Endothelial cell of umbilical vein (primary cell): Measurements from ENCODE around the gene CHIT1. TPM values are rescaled to one million over a fixed set of nuclear protein-coding genes. Genes with fewer than 3 reads are reported as not detected.

Source experiments
- BruUV-seq: library from RNA; stranded (reverse); fragments of 400-500 nt; replicated peaks from 2 replicates; lab custom pipeline; 2021; lab: Mats Ljungman, UMichigan
- CTCF ChIA-PET: fragments of 300-600, 350-600 bp; sonication (Branson Sonifier 250); formaldehyde crosslinking; loops from one replicate; lab custom pipeline; 2021; ENCODE audit warnings: antibody characterized with exemption, inconsistent platforms; lab: Charles Lee
- POLR2A ChIA-PET: fragments of 300-600, 350-600 bp; sonication (Branson Sonifier 250); formaldehyde crosslinking; loops from one replicate; lab custom pipeline; 2021; ENCODE audit warnings: antibody characterized with exemption, inconsistent platforms; lab: Charles Lee
- DNase-seq: peaks from one replicate; pipeline ENCODE4 v3.0.0-alpha.2; 2011; ENCODE audit warnings: low read depth, low spot score
- FAIRE-seq: peaks from 2 replicates; lab custom pipeline; 2011; peaks lifted over from hg19 to GRCh38; lab: Jason Lieb, UNC
- H2AFZ ChIP-seq: 2 replicates; pipeline ENCODE4 v1.6.0; 2012; ENCODE audit warnings: low read depth, low read length, control low read depth, inconsistent platforms
- H3K27ac ChIP-seq: 2 replicates; pipeline ENCODE4 v1.5.1; 2011; ENCODE audit warnings: low read depth, mild to moderate bottlenecking, control low read depth, low read length, moderate library complexity; ENCODE audit not compliant: insufficient read depth
- H3K27me3 ChIP-seq, 2 experiments: 2 replicates each; pipeline versions ENCODE4 v1.6.0 to v1.6.1; 2011; ENCODE audit warnings: low read length in 2 of 2, mixed read lengths in 1 of 2; ENCODE audit not compliant: control insufficient read depth in 2 of 2, insufficient read depth in 2 of 2
- H3K36me3 ChIP-seq, 2 experiments: 2 replicates in 1 of 2; 3 replicates in 1 of 2; pipeline ENCODE4 v1.5.1; 2011; ENCODE audit warnings: low read length in 2 of 2, mild to moderate bottlenecking in 1 of 2, moderate library complexity in 1 of 2; ENCODE audit not compliant: control insufficient read depth in 2 of 2, insufficient read depth in 2 of 2; ENCODE audit errors: extremely low read depth in 1 of 2
- H3K4me1 ChIP-seq: 3 replicates; pipeline ENCODE4 v1.5.1; 2011; ENCODE audit warnings: mild to moderate bottlenecking, low read length; ENCODE audit not compliant: control insufficient read depth, insufficient read depth; ENCODE audit errors: extremely low read depth
- H3K4me2 ChIP-seq: 2 replicates; pipeline ENCODE4 v1.6.1; 2011; ENCODE audit warnings: low read length, control low read depth, mixed read lengths; ENCODE audit not compliant: insufficient read depth
- H3K4me3 ChIP-seq, 3 experiments: fragments of 200-600 bp in 1 of 3; sonication (generic), shearing (Covaris generic) in 1 of 3; replicated peaks in 1 of 3; 2 replicates each; pipeline ENCODE4 v1.5.1; 2011 to 2016; ENCODE audit warnings: control low read depth in 3 of 3, low read length in 3 of 3, mild to moderate bottlenecking in 2 of 3, inconsistent platforms in 1 of 3, low read depth in 1 of 3, moderate library complexity in 1 of 3; ENCODE audit not compliant: insufficient read depth in 1 of 3
- H3K79me2 ChIP-seq: 2 replicates; pipeline ENCODE4 v1.6.0; 2012; ENCODE audit warnings: low read length, inconsistent platforms; ENCODE audit not compliant: control insufficient read depth, insufficient read depth
- H3K9ac ChIP-seq: replicated peaks from 2 replicates; pipeline ENCODE3; 2011; ENCODE audit warnings: low read length, control low read depth; ENCODE audit not compliant: insufficient read depth; ENCODE audit errors: extremely low read depth
- H3K9me1 ChIP-seq: replicated peaks from 3 replicates; pipeline ENCODE4 v1.6.0; 2011; ENCODE audit warnings: mild to moderate bottlenecking, low read length; ENCODE audit not compliant: control insufficient read depth, insufficient read depth; ENCODE audit errors: extremely low read depth
- H3K9me3 ChIP-seq: replicated peaks from 2 replicates; pipeline ENCODE4 v1.5.1; 2012; ENCODE audit warnings: low read length, inconsistent platforms; ENCODE audit not compliant: control insufficient read depth, insufficient read depth
- H4K20me1 ChIP-seq: replicated peaks from 2 replicates; pipeline ENCODE3; 2011; ENCODE audit warnings: mild to moderate bottlenecking, low read length; ENCODE audit not compliant: control insufficient read depth, insufficient read depth; ENCODE audit errors: extremely low read depth
- CTCF ChIP-seq, 2 donors: IDR thresholded peaks; 1 replicate in 1 of 2; 2 replicates in 1 of 2; pipeline ENCODE4 v1.5.1; 2011; ENCODE audit warnings: low read length in 2 of 2, mild to moderate bottlenecking in 2 of 2, moderate library complexity in 2 of 2, control low read depth in 1 of 2, inconsistent platforms in 1 of 2, low read depth in 1 of 2; ENCODE audit not compliant: insufficient read depth in 1 of 2; ENCODE audit errors: extremely low read depth in 1 of 2
- EZH2 ChIP-seq: IDR thresholded peaks from 2 replicates; pipeline ENCODE4 v1.6.1; 2012; ENCODE audit warnings: borderline replicate concordance, low read depth, mild to moderate bottlenecking, moderate library complexity, low read length, inconsistent platforms; ENCODE audit not compliant: severe bottlenecking
- FOS ChIP-seq: IDR thresholded peaks from 2 replicates; pipeline ENCODE4 v1.6.1; 2011; ENCODE audit warnings: mild to moderate bottlenecking, low read length, moderate library complexity, borderline replicate concordance; ENCODE audit not compliant: insufficient read depth
- GATA2 ChIP-seq: IDR thresholded peaks from 2 replicates; pipeline ENCODE4 v1.7.0; 2011; ENCODE audit warnings: low read depth, mild to moderate bottlenecking, moderate library complexity, mixed read lengths, low read length; ENCODE audit not compliant: insufficient read length, insufficient read depth
- JUN ChIP-seq: IDR thresholded peaks from 2 replicates; pipeline ENCODE4 v1.6.1; 2011; ENCODE audit warnings: borderline replicate concordance, low read depth; ENCODE audit not compliant: insufficient read length, insufficient read depth
- MAX ChIP-seq: IDR thresholded peaks from 2 replicates; pipeline ENCODE4 v1.6.1; 2011; ENCODE audit not compliant: insufficient read depth, insufficient read length
- MYC ChIP-seq: IDR thresholded peaks from one replicate; pipeline ENCODE4 v1.6.1; 2011; ENCODE audit warnings: mild to moderate bottlenecking, low read depth, low read length
- POLR2A ChIP-seq: IDR thresholded peaks from 2 replicates; pipeline ENCODE4 v1.6.1; 2012; ENCODE audit warnings: low read depth, mild to moderate bottlenecking, control low read depth, low read length
- POLR2AphosphoS5 ChIP-seq: IDR thresholded peaks from 2 replicates; pipeline ENCODE4 v1.6.1; 2012; ENCODE audit warnings: low read depth, mild to moderate bottlenecking, control low read depth, low read length, moderate library complexity; ENCODE audit not compliant: insufficient read depth
- dilution Hi-C: fragments of 300-500 bp; cut with MboI; formaldehyde crosslinking; loops from one replicate; pipeline ENCODE4 v1.15.0; 2019; ENCODE audit warnings: low sequenced_read_pairs; ENCODE audit not compliant: extremely low pct_ligation_motif_present
- intact Hi-C: fragments of 100-400 bp; cut with micrococcal nuclease; formaldehyde crosslinking; loops from one replicate; pipeline ENCODE4 v1.10.0; 2022
- polyA plus RNA-seq, 4 experiments: library from polyadenylated mRNA; depleted of rRNA in 3 of 4; stranded (reverse) in 3 of 4; unstranded in 1 of 4; fragments of >200 nt; gene quantifications; 2 replicates each; pipeline versions ENCODE4 v1.2.1 to v1.2.3, GENCODE V29; 2011 to 2012; ENCODE audit warnings: missing spikeins in 1 of 4
- total RNA-seq: library from RNA; stranded (reverse); gene quantifications from 2 replicates; pipeline ENCODE4 v1.2.3, GENCODE V29; 2021

Gene CHIT1
- total and polyA plus RNA-seq, 2 donors (not counting 3 experiments of a cell fraction or from before 2014, with no cell fraction given), result not detected

GRCh38 chr1:203199481-203199815 lies 30.0 kb downstream of the CHIT1 start:
- no peaks in the 10 kb centered on the region for H3K9me3 ChIP-seq
- DNase-seq, result no peak
- TF ChIP-seq POLR2A (no peak), CTCF (IDR thresholded peaks at IDR 0.05; ENCODE audit: extremely low read depth in 1 of 2, insufficient read depth in 1 of 2, low read depth in 1 of 2, low read length in 2 of 2) (no peak), MYC (no peak), MAX (no peak), POLR2AphosphoS5 (no peak), FOS (no peak), GATA2 (no peak), EZH2 (no peak), JUN (no peak)
- H3K4me3 ChIP-seq, result no peak overlapping the region
- H3K9me1 ChIP-seq, result no peaks in the 10 kb centered on the region
- no TSS peak for BruUV-seq
- H3K9ac ChIP-seq, result no peak overlapping the region
- dilution Hi-C loops, result no loop called here
- H4K20me1 ChIP-seq, result no peaks in the 10 kb centered on the region
- H2AFZ ChIP-seq, result no peak overlapping the region
- H3K4me2 ChIP-seq, result no peak overlapping the region
- no peaks in the 10 kb centered on the region for H3K36me3 ChIP-seq
- H3K4me1 ChIP-seq, result no peaks in the 10 kb centered on the region
- intact Hi-C loops, result no loop called here
- H3K79me2 ChIP-seq, result no peaks in the 10 kb centered on the region
- H3K27me3 ChIP-seq, result peaks cover 7 to 8% of the 10 kb centered on the region in 2 experiments
- ChIA-PET CTCF (interaction anchor here (0.8 to 2.8 kb wide), 5 partner anchors 10 to 160 kb away, joined by 3 to 18 read pairs (median 4); no protein-coding TSS in a partner anchor), POLR2A (no interaction called here)
- FAIRE-seq, result no peak
- H3K27ac ChIP-seq, result no peak overlapping the region
